NCI-H345 treated with DMSO at 0.1 percent for 48 hours (cell line): ENCODE measurements around the gene EZH2.

Source experiments
- DNase-seq: peaks from one replicate; lab custom pipeline; 2025; ENCODE audit not compliant: unreplicated experiment; lab: John Stamatoyannopoulos, UW

The EZH2 gene

GRCh38 chr7:148884049-148884298 is at the start of gene EZH2:
EZH2 (minus strand) TSS chr7:148884291; CDS start chr7:148847298, 36,993 bp downstream.
- DNase-seq: no peak

- DNase-seq: no peak
Measured at GRCh38 chr7:148931470-148931869, 47.4 kb upstream of the EZH2 start.

GRCh38 chr7:148930335-148930734 is 46.2 kb upstream of the EZH2 start:
- no peak for DNase-seq

GRCh38 chr7:148929176-148929575 is 45.1 kb upstream of the EZH2 start:
- no peak for DNase-seq

- DNase-seq: no peak
Measured at GRCh38 chr7:148927123-148928045, 43.3 kb upstream of the EZH2 start.

GRCh38 chr7:148925836-148926235 is 41.7 kb upstream of the EZH2 start:
- DNase-seq: no peak

- no peak for DNase-seq
Measured at GRCh38 chr7:148924011-148924410, 39.9 kb upstream of the EZH2 start.

DNA sequence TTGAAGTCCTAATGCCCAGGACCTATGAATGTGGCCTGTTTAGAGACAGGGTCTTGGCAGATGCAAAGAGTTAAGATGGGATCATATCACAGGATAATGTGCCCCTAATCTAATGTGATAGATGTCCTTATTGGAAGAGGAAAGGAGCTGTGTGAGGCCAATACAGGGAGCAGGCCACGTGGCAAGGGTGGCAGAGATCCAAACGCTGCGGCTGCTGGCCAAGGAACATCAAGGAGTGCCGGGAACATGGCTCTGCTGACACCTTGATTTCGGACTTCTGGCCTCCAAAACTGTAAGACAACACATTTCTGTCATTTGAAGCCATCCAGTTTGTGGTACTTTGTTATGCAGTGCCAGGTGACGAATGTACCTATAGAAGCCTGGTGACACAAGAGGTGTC is 37.7 kb upstream of the EZH2 start:
- DNase-seq: no peak

DNA sequence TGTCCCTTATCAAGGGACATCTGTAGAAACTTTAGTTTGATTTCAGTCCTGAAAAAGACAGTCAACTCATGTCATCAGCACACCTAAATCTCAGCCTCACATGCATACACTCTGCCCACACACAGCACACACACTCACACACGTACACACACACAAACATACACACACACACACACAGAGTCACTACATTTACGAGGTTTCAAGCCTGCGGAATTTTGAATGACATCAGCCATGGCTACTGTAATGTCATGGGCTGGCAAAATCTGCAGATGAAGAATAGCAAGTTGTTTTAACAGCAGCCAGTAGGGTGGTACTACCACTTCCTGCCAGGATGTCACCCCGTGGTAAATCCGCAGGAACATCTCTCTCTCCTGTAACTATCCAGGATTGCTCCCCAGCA is 37.1 kb upstream of the EZH2 start:
- DNase-seq: no peak

DNA sequence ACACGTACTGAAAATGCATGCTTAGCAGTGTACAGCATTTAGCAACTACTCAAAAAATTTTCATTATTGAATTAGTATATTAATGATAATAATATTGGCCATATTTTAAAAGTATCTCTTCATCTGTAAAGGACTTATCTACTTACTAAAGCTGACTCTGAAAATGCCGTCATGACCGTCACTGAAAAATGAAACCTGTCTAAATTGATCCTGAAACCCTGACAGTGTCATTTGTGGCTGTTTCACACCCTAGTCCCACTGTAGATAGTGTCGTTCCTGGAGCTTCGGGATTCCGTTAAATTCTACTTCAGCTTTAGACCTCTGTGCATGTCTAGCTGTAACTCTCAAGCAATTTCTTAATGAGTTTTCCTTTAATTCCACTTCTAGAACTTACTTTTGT is 35.8 kb upstream of the EZH2 start:
- no peak for DNase-seq

- DNase-seq: no peak
Measured at GRCh38 chr7:148918058-148918596, 34.0 kb upstream of the EZH2 start.

DNA sequence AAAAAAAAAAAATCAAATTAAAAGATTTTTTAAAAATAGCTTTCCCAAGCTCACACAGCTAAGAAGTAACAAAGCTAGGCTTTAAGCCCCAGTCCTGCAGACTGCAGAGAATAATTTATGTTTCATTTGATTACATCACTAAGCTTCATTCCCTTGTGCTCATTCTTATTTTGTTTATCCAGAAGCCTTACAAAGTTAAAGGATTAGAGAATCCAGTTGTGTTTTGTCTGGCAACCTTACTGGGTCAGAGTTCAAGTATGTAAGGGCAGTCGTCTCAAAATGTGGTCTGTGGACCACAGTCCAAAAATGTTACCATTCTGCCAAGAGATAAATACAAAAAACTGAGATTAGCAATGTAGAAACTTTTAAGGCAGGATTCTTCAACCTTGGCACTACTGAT is 32.1 kb upstream of the EZH2 start:
- DNase-seq: no peak

DNA sequence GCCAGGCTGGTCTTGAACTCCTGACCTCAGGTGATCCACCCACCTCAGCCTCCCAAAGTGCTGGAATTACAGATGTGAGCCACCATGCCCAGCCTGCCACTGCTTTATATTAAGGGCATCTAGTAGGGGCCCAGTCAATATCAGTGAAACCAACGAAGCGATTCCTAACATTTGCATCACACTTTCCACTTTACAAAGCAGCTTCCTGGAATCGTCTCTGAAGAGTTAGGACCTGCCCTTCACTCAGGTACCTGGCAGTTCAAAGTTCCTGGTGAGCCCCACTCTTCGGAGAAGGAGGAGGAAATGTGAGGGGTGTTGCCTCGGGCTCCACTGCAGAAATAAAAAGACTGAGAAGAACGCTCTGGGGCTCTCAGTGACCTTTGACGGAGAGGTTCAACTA is 31.1 kb upstream of the EZH2 start:
- no peak for DNase-seq

GRCh38 chr7:148914208-148914777 is 30.2 kb upstream of the EZH2 start:
- DNase-seq: no peak

DNA sequence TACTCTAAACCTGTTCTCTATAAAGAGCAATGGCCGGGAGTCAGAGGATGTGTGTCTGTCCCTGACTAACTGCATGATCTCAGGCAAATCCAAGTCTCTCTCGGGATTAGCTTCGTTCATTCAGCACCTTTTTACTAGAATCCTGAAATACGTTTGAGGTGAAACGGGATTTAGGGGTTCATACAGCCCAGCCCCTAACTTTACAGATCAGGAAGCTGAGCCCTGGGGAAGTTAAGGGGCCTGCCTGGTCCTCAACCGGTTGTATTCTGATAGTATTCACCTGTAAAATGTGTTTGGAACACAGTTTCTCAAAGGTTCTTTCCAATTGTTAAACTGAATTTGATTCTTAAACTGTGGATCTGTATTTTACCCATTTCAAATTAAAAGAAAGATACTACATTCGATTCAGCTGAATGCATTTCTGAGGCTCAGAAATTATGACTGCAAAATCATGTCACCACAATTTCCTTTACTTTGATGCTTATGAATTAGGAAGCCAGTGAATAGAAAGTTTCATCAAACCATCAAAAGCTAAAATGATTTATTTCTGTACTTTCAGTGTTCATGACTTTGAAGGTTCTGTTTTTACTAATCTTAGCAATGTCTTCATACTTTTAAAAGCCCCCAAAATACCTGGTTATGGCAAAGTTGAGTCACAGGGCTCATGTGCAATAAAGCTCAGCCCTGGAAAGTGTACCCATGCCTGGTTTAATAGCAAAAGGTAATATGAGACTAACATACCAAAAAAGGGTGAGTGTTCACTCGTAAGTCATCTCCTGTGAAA is 28.9 kb upstream of the EZH2 start:
- DNase-seq: no peak

GRCh38 chr7:148912151-148912550 is 28.1 kb upstream of the EZH2 start:
- DNase-seq: no peak

DNA sequence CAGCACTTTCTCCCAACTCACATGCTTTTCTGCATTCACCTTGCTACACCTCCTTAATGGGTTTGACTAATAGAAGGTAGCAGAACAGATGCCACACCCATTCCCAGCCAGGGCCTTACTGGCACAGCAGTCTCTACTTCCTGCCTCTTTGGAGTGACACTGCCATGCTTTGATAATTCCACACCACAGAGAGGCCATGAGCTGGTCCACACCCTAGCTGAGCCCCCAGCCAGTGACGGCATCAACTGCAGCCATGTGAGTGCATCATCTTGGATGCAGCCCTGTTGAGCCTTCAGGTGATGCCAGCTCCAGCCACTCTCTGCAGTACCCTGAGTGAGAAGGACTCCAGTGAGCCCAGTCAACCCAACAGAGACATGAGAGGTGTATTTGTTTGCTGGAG is 27.5 kb upstream of the EZH2 start:
- DNase-seq: no peak

DNA sequence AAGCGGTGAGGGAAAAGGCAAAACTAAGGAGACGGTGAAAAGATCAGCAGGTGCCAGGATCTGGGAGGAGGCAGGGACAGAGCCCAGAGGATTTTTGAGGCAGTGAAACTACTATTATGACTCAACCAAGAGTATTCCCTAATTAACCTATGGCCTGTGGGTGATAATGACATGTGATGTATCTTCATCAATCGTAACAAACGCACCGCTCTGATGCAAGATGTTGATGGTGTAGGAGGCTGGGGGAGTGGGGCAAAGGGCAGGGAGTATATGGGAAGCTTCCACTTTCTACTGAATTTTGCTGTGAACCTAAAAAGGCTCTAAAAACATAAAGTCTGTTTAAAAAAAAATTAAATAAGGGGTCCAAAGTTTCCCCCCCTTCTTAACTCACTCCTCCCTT is 25.5 kb upstream of the EZH2 start:
- DNase-seq: no peak

DNA sequence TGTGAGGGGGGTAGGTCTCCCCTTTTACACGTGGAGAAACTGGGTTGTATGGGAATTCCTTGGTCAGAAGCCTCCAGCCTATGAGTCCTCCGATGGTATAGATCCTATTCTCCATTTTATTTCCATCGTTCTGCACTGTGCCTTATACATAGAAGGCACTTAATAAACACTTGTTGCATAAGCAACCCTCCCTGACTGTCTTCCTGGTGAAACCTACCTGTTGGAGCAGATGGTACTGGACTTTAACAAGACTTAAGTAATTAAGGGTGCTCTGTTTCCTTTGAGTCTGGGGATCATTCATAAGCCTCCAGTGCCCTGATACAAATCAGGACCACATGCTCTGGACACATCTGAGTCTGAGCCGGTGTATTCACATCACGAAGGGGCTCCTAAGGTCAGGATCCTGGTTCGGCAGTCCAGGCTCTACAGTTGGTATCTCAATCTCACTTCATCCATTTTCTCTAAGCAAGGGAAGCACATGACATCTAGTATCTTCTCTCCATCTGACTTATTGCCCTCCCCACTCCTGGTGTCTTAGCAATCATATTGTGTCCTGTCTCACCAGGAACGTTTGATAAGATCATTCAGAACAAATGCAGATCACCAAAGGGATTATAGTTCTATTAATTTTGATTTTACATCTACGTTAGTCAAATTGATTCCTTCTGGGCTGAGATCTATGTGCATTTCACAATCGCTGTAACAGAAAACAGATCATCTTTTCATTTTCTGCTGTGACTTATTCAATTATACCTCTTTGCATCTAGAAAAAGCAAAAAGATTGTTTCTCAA is 22.8 kb upstream of the EZH2 start:
- no peak for DNase-seq

- DNase-seq: no peak
Measured at GRCh38 chr7:148905093-148905666, 21.1 kb upstream of the EZH2 start.

- no peak for DNase-seq
Measured at GRCh38 chr7:148903504-148903903, 19.4 kb upstream of the EZH2 start.
